Prostate gland (tissue), 2 donors: Measurements from ENCODE around the gene ACTRT2.

Experiments
- POLR2AphosphoS5 ChIP-seq: sonication (generic); formaldehyde crosslinking; IDR thresholded peaks from one replicate; pipeline ENCODE4 v1.6.1; 2017; ENCODE audit warnings: antibody characterized with exemption
- TF ChIP-seq, protein P1 (sequence below), 4 experiments: fragments of 200-600 bp in 2 of 4; fragments of 450-650 bp in 2 of 4; sonication (generic) in 2 of 4; IDR thresholded peaks; 1 replicate in 3 of 4; 2 replicates in 1 of 4; pipeline ENCODE4 v1.5.1; 2016 to 2019; ENCODE audit warnings: antibody characterized with exemption in 4 of 4, mild to moderate bottlenecking in 2 of 4, moderate library complexity in 2 of 4

- TF ChIP-seq, protein P1, sequence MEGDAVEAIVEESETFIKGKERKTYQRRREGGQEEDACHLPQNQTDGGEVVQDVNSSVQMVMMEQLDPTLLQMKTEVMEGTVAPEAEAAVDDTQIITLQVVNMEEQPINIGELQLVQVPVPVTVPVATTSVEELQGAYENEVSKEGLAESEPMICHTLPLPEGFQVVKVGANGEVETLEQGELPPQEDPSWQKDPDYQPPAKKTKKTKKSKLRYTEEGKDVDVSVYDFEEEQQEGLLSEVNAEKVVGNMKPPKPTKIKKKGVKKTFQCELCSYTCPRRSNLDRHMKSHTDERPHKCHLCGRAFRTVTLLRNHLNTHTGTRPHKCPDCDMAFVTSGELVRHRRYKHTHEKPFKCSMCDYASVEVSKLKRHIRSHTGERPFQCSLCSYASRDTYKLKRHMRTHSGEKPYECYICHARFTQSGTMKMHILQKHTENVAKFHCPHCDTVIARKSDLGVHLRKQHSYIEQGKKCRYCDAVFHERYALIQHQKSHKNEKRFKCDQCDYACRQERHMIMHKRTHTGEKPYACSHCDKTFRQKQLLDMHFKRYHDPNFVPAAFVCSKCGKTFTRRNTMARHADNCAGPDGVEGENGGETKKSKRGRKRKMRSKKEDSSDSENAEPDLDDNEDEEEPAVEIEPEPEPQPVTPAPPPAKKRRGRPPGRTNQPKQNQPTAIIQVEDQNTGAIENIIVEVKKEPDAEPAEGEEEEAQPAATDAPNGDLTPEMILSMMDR (IDR thresholded peaks at IDR 0.05): no peak
- TF ChIP-seq POLR2AphosphoS5: no peak
Measured at GRCh38 chr1:3031401-3032221, 10.3 kb downstream of the ACTRT2 start.
